Erythroblast (primary cell): Measurements from ENCODE around the gene MYL7.

Experiments
- GATA1 ChIP-seq: IDR thresholded peaks from 2 replicates; pipeline ENCODE4 v1.6.1; 2011; ENCODE audit warnings: low read depth, mild to moderate bottlenecking, control low read depth, low read length, moderate library complexity
- POLR2A ChIP-seq: IDR thresholded peaks from 2 replicates; pipeline ENCODE4 v1.6.1; 2011; ENCODE audit warnings: mild to moderate bottlenecking, low read length

DNA sequence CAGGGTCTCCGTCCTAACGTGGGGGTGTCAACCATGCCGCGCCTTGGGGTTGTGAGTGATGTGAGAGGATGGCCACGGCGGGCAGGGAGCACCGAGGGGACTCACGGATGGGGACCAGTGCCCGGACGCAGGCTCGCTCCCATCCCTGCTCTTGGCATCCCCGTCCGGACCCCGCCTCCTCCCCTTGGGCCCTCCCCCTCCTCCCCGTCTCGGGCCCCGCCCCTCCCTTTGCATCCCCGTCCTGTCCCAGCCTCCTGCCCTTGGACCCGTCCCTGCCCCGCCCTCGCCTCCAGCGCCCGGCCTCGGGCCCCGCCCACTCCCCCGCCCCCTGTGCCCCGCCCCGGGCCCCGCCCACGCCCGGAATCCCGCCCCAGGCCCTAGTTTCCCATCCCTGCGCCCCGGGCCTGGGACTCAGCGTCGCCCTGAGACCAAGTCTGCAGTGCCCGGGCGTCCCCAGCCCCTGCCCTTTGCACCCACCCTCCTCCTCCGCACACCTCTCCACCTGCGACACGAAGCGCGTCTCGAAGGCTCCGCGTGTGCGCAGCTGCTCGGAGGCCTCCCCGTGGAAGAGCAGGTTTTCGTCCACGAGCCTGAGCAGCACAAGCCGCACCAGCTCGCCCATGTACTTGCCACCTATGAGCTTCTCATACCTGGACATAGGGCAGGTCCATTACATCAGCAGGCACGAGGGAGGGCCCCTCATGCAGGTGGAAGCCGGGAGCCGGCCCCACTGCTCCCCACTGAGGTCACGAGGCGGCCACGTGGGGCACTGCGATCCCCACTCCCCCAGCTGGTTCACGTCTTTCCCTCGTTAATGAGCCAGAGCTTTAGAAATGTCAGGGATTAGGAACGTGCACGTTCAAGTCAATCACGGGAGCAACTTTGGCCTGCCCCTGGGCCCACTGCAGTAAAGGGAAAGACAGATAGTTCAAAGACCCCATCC, 5.1 kb upstream of the MYL7 start:
- TF ChIP-seq POLR2A (no peak), GATA1 (no peak)
